CD4-positive, alpha-beta T cell treated with Interleukin-4 for 4 hours (primary cell): ENCODE data around the gene ATP11A.

ENCODE experiments used
- DNase-seq: peaks from one replicate; pipeline ENCODE4 v3.0.0-alpha.2; 2020

The ATP11A gene

GRCh38 chr13:112744168-112745021, 54.6 kb downstream of the ATP11A start:
- DNase-seq, result no peak

- no peak for DNase-seq
Measured at GRCh38 chr13:112746044-112746443, 56.2 kb downstream of the ATP11A start.

- DNase-seq, result no peak
Measured at GRCh38 chr13:112747256-112747655, 57.4 kb downstream of the ATP11A start.

GRCh38 chr13:112748947-112749735, 59.3 kb downstream of the ATP11A start:
- no peak for DNase-seq

DNA sequence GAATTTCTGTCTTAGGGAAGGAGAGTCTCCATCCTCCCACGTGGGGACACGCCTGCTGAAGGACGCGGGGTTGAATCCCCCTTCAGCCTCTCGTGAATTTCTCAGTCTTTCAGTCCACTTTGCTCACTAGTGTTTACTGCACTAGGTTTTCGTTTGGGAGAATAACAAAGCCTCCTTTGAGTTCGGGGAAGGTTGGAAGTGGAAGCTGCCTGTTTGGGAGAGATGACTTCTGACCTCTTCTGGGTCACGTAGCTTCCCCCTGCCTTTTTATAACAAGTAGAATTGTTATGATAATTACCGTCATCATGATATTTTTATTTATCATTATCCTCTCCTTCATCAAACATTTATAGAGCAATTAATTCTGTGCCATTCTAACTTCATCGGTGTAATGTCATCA, 60.7 kb downstream of the ATP11A start:
- DNase-seq, result no peak

- DNase-seq, result no peak
Measured at GRCh38 chr13:112751617-112752016, 61.8 kb downstream of the ATP11A start.

DNA sequence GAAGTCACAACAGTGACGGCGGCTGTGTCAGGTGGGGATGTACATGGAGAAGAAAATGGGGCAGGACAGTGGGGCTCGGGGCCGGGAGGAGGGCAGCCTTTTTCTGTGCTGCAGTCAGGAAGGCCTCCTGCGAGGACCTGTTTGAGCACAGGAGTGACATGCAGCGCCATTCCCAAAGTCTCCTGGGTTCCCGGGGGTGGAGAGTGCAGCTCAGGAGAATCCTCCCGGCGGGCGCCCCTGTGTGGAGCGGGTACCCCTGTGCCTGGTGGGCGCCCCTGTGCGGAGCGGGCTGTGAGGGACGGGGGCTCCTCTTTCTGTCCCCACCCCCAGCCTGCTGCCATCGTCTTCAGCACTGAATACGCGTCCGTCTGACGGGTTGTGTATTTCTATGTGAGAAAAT, 62.4 kb downstream of the ATP11A start:
- DNase-seq, result no peak

DNA sequence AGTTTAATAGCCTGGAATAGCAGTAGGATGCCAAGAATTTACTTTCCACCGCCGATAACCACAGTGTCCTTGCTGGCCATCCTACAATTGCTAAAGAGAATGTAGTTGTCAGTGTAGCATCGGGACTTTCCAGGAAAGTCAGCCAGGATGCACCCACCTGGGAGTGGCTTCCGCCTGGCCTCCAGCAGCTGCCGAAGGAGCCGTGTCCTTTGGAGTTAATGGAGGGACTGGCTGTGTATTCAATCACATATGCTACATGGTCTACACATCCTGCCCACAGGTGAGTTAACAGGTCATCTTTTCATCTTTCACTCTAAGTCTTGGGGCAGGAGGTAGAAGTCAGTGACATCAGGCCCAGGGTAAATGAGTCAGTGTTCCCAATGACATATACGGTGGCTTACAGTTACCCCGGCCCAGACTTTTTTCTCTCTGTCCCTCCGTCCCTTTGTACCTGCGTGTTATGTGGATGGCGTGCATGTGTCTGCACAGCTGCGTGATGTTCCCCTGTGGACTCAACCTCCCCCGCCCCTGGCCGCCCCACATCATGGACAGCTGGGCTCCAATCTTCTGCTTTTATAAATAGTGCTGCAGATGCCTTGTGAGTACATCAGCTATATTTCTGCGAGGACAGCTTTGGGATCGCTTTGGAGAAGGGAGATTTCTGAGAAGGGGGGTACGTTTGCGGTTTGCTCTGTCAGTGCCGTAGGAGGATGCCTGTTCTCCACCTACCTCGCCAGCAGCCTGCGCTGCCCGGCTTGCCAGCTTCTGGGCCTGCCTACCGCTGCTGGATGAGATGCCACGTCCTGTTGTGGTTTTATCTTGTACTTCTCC, 63.1 kb downstream of the ATP11A start:
- no peak for DNase-seq

- no peak for DNase-seq
Measured at GRCh38 chr13:112753833-112754232, 64.0 kb downstream of the ATP11A start.

DNA sequence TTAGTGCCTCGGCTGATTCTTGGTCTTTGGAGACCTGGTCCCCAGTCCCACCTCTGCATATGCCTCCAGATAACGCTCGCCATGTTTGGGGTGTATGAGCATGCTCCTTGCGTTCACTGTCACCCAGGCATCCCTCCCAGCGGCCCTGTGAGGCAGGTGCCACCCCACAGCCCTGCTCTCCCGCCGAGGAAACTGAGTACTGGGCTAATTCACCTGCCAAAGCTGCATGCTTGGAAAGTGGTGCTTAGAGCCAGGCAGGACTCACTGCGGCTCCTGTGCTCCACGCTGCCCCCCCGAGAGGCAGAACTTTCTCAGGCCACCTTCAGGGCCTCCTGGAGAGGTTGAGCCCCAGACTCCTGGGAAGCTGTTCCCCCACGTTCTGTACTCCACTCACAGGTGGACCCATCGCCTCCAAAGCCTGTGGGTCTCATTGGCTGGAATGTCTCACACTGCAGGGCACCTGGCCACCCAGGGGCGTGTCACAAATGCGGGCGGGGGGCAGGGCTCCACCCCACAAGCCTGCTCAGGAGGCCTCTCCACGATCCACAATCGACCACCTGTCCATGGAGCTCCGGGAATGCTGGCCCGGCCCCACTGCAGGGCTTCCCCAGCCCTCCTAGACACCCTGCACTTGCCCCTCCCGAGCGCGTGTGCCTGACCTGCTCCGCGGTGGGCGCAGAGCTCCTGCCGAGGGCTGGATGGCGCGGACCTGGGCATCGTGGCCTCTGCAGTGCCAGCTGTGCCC, 64.6 kb downstream of the ATP11A start:
- no peak for DNase-seq

DNA sequence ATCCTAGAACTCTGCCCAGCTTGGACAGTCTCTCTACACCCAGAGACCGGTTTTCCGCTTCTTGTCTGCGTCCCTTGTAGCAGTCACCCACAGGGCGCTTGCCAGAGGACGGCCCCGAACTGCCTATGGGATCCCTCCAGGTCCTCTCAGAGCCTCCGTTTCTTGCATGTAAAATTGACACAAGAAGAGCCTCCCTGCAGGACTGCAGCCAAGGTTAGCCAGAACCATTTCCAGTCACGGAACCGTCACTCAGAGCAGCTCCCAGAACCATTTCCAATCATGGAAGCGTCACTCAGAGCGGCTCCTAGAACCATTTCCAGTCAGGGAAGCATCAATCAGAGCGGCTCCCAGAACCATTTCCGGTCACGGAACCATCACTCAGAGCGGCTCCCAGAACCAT, 65.5 kb downstream of the ATP11A start:
- no peak for DNase-seq

- DNase-seq, result no peak
Measured at GRCh38 chr13:112756081-112756480, 66.2 kb downstream of the ATP11A start.

GRCh38 chr13:112756511-112756966, 66.7 kb downstream of the ATP11A start:
- no peak for DNase-seq

DNA sequence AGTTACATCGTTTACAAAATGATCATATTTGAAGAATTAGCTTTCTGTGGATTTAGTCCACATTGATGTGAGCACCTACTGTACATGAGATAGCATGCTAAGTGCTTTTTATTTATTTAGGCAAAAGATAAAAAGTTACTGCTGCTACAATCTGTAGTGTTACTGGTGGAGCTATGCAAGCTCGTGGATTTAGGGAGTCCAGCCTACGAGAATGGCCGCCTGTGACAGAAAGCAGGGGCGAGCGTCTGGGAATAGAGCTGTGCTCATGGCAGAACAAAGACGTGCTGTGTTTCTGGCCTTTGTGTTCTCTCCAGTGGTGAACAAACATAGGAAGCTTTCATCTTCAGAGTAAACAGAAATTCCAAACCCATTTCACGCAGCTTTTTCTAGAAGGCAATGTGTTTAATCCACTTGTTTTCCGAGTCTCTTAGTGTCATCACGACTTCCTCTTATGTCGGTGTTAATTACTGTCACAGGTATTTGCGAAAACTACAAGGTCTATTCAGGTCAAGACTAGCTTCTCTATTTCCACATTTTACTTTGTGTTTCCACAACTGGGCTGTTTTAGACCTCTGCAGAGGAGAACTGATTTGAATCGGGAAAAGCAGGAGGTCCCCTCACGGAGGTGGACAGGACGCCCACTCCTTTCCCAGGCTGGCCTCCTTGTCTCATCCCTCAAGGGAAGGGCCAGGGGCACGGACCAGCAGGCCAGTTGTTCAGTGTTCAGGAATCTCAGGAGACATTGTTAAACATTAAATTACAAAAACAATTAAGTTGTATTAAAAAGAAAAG, 67.3 kb downstream of the ATP11A start:
- no peak for DNase-seq

- no peak for DNase-seq
Measured at GRCh38 chr13:112757759-112758086, 67.9 kb downstream of the ATP11A start.

DNA sequence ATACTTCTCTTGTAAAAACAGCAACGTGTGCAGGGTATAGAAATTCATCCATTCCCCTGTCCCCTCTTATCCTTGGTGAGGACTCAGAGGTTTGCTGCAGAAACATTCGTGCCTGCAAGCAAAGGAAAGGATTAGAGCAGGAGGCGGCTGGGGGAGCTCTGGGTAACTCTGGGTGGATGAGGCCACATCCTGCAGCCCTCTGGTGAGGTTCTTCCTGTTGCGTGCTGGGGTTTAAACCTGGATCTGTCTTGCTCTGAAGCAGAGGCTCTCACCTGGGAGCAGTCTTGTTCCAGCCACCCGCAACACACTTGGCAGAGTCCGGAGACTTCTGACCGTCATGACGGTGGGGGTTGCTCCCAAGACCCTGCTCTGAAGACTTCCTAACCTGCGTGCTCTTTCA, 69.2 kb downstream of the ATP11A start:
- DNase-seq, result no peak

DNA sequence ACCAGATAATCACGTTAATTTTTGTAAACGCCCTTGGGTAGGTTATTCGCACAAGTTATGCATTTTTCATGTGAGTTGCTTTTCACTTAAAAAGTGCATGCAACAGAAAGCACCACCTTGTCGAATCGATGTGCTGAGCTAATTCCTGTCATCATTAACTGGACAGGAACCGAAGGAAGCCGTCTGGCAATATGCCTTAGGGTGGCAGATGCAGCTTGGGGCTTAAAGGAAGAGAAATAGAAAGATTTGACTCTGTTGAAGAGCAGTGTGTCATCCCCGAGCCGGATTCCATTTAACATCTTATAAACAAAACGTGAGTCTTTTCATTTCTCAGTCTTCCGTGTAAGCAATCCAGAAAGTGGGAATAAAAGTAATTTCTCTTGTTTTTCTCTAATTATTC, 70.0 kb downstream of the ATP11A start:
- no peak for DNase-seq

GRCh38 chr13:112760435-112760834, 70.6 kb downstream of the ATP11A start:
- no peak for DNase-seq

- DNase-seq, result no peak
Measured at GRCh38 chr13:112760931-112761330, 71.1 kb downstream of the ATP11A start.

DNA sequence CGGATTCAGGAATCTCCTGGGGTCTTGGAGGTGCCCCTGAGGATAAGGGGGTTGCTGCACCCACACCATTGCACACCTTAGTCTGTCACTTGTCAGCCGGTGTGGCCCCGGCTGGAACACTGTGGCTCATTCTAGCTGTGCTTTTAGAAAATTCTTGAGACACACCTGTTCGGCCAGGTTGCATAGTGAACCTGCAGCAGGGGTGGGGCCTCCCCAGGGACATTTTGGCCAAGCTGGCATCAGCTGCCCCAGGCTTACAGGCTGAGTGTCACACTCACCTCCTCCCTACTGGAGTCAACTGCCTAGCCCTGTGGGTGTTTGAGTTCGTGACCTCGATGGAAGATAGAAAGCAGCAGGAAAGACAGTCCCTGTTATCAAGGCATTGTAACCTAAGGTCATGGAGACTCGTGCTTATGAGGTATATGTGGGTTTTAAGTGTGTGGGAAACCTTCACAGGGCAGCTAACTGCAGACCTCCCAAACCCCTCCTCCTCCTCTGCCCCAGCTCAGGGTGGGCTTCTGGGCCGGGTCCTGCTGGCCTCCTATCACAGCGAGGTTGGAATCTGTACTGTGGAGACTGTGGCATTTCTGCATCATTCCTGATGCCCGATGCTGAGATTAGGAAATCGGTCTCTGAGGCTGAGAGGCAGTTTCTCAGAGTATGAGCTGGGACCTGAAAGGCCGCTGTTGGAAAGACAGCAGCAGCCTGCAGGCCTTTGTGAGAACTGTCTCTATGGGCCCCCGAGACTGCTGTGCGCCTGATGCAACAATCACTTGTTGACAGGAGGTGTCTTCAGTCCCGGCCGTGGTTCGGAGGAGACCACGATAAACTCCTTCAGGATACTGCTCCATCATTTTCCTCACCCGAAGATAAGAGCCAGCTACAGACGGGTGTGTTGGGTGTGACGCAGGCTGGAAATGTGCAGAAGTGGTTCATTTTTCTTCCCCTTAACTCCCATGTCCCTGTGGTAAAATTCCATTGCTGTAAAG, 72.2 kb downstream of the ATP11A start:
- no peak for DNase-seq

DNA sequence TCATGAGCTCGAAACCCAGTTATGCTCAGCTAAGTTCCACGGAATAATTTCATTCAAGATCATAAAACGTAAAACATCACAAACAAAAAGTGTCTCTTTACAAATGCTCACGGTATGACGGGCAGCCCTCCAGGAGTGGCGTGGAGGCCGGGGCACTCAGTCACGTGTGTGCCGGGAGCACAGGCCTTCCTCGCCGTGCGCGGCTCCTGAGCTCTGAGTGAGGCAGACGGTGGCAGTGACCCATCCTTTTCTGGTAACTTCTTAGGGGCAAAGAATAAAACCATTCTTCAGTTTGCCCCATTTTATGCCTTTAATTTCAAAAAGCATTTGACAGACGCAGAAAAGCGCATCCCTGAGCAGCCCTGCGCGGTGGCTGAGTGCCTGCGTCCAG, 72.8 kb downstream of the ATP11A start:
- no peak for DNase-seq
